ENCODE measurements around the gene PCDHGC4. TPM values are rescaled to one million over a fixed set of nuclear protein-coding genes. Genes with fewer than 3 reads are reported as not detected.

PCDHGC4 gene
- total RNA-seq, 1 experiment from 2014 or later = 4.3 TPM

DNA sequence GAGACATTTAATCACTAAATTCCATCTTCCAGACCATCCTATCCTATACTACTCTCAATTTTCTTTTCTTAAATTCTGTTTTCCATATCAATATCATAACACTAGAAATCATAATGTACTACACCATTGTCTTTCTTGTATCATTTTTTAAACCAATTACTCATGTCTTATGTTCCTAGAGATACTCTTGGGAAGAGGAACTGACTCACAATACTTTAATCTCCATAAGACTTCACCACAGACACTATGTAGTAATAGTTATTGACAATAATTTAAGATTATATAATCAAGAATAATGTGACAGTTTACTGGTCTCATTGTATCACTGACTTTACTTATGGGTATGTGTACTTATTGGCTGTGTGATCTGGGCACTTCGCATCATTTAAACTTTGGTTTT lies 47.9 kb downstream of the PCDHGC4 start:
- no CpG with 5 or more reads among the region's 1 CpG for WGBS (ENCODE audit: extremely low coverage, insufficient read length, low lambda C conversion rate)
- Histone ChIP-seq H3K79me1 (ENCODE audit: insufficient read depth, low read depth, low read length, poor library complexity, severe bottlenecking) (no peaks in the 10 kb centered on the region), H3K4me1 (ENCODE audit: insufficient read depth, low read length) (no peaks in the 10 kb centered on the region), H2AFZ (ENCODE audit: low read length) (no peak overlapping the region), H3K9ac (ENCODE audit: extremely low read depth, insufficient read length, low read length) (no peak overlapping the region), H4K20me1 (ENCODE audit: control insufficient read depth, insufficient read depth, insufficient read length) (no peaks in the 10 kb centered on the region), H3K9me3 (ENCODE audit: control insufficient read depth, low read depth, low read length) (no peaks in the 10 kb centered on the region), H3K79me2 (ENCODE audit: insufficient read depth, low read length) (no peaks in the 10 kb centered on the region), H3K27ac (ENCODE audit: insufficient read length, low read depth, low read length) (no peak overlapping the region), H3T11ph (ENCODE audit: low read length) (no peak overlapping the region), H2BK20ac (ENCODE audit: low read depth, low read length, poor library complexity, severe bottlenecking) (no peak overlapping the region), H2BK120ac (ENCODE audit: low read depth, low read length, poor library complexity, severe bottlenecking) (no peak overlapping the region), H4K8ac (replicated peaks; ENCODE audit: insufficient read length, low read depth, low read length) (no peak overlapping the region), H2BK15ac (ENCODE audit: low read depth, low read length) (no peak overlapping the region), H4K91ac (ENCODE audit: insufficient read length, low read depth, low read length) (no peak overlapping the region), H2BK5ac (ENCODE audit: insufficient read length, low read length) (no peak overlapping the region), H2BK12ac (ENCODE audit: insufficient read length, low read depth, low read length) (no peak overlapping the region), H3K56ac (ENCODE audit: insufficient read length, low read depth, low read length) (no peak overlapping the region), H3K14ac (ENCODE audit: insufficient read depth, low read length) (no peak overlapping the region), H3K27me3 (ENCODE audit: insufficient read depth, low read length) (no peaks in the 10 kb centered on the region), H4K5ac (ENCODE audit: insufficient read length, low read depth, low read length) (no peak overlapping the region), H3K18ac (ENCODE audit: insufficient read length, low read depth, low read length) (no peak overlapping the region), H3K23ac (ENCODE audit: insufficient read length, low read depth, low read length) (no peak overlapping the region), H3K4me2 (ENCODE audit: insufficient read depth, insufficient read length, low read length) (no peak overlapping the region), H3K23me2 (ENCODE audit: insufficient read length, low read depth, low read length, poor library complexity, severe bottlenecking) (no peaks in the 10 kb centered on the region), H2AK5ac (ENCODE audit: insufficient read length, low read length) (no peak overlapping the region), H3K4ac (ENCODE audit: low read depth, low read length) (no peak overlapping the region)
- Mint-ChIP-seq H3K9me3 (no peaks in the 10 kb centered on the region), H3K4me1 (no peaks in the 10 kb centered on the region), H3K4me3 (no peak overlapping the region), H3K27me3 (ENCODE audit: low read depth) (no peaks in the 10 kb centered on the region), H3K36me3 (ENCODE audit: insufficient read depth in 1 of 3, low read depth in 3 of 3) (peaks cover 13 to 22% (median 15%) of the 10 kb centered on the region in 3 experiments; a peak in 6 of 7 replicates), H3K27ac (no peak overlapping the region)
- no peak for TF ChIP-seq CTCF (conservative IDR thresholded peaks at IDR 0.05)
- no peak for DNase-seq
